IgD-negative memory B cell (primary cell): ENCODE measurements around the gene ATG5. TPM values are rescaled to one million over a fixed set of nuclear protein-coding genes. Genes with fewer than 3 reads are reported as not detected.

ENCODE experiments used
- H3K27ac Mint-ChIP-seq, 3 donors: one replicate each; pipeline ENCODE4 v1.8.0; 2020 to 2022; ENCODE audit warnings: mild to moderate bottlenecking in 3 of 3, mixed read lengths in 3 of 3, moderate library complexity in 1 of 3
- H3K27me3 Mint-ChIP-seq: one replicate; pipeline ENCODE4 v1.8.0; 2021; ENCODE audit warnings: mixed read lengths
- H3K36me3 Mint-ChIP-seq: one replicate; pipeline ENCODE4 v1.8.0; 2020; ENCODE audit warnings: mild to moderate bottlenecking, mixed read lengths
- H3K4me1 Mint-ChIP-seq, 3 donors: one replicate each; pipeline ENCODE4 v1.8.0; 2020 to 2022; ENCODE audit warnings: mixed read lengths in 3 of 3, mild to moderate bottlenecking in 1 of 3
- H3K4me3 Mint-ChIP-seq, 4 donors: one replicate each; pipeline ENCODE4 v1.8.0; 2020 to 2022; ENCODE audit warnings: mild to moderate bottlenecking in 4 of 4, mixed read lengths in 4 of 4, moderate library complexity in 3 of 4
- H3K9me3 Mint-ChIP-seq, 3 donors: one replicate each; pipeline ENCODE4 v1.8.0; 2020 to 2021; ENCODE audit warnings: mixed read lengths in 3 of 3, mild to moderate bottlenecking in 1 of 3
- polyA plus RNA-seq: library from polyadenylated mRNA; unstranded; fragments of 300-500 nt; fragmentation: Illumina TruSeq; gene quantifications from one replicate; pipeline ENCODE4 v1.2.3, GENCODE V29; 2021

The ATG5 gene
- 31.4 TPM for polyA plus RNA-seq

DNA sequence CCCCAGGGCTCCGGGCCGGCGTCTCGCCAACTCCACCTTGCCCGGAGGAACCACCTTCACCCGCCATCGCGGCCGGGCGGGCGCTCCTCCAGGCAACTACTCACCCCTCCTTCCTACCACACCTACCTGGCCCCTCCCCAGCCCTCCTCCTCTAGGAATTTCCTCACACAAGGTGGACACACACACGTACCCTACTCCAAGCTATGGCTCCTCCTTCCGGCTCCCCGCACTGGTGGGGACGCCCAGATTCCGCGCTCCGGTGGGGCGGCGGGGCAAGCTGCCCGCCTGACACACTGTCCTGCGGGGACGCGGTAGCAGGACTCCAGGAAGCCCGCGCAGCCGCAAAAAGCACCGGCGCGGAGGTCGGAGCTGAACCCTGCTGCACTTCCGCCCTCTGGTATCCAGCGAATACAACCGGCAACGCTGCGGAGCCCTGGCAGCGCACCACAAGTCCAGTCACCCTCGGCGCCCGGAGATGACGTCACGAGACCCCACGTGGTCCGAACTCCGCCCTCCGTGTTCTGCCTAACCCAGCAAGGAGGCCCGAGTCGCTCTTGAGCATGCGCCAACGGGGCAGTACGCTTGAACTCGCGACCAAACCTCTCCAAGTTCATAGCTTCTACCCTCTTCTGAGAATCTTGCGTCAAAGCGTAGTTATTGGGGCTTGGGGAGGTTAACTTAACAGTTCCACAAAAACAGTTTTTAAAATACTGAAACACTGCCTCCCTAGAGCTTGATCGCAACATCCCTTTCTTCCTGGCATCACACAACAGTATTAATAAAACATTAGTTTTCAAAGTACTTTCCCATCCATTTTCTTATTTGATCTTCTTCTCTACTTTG, at the start of gene ATG5:
ATG5 (minus strand) TSS at position 425 of the 843 bp plus-strand sequence. CDS start 9,552 bp downstream, outside the sequence.
- Mint-ChIP-seq H3K36me3 (no peaks in the 10 kb centered on the region), H3K4me1 (peaks cover 28 to 47% (median 38%) of the 10 kb centered on the region in 3 donors), H3K9me3 (no peaks in the 10 kb centered on the region), H3K27me3 (peaks cover 8% of the 10 kb centered on the region), H3K4me3 (peak within 1 kb of the TSS; percentile 99 to 100 (median 99)), H3K27ac (peak within 1 kb of the TSS; percentile 98 to 99 (median 98))

DNA sequence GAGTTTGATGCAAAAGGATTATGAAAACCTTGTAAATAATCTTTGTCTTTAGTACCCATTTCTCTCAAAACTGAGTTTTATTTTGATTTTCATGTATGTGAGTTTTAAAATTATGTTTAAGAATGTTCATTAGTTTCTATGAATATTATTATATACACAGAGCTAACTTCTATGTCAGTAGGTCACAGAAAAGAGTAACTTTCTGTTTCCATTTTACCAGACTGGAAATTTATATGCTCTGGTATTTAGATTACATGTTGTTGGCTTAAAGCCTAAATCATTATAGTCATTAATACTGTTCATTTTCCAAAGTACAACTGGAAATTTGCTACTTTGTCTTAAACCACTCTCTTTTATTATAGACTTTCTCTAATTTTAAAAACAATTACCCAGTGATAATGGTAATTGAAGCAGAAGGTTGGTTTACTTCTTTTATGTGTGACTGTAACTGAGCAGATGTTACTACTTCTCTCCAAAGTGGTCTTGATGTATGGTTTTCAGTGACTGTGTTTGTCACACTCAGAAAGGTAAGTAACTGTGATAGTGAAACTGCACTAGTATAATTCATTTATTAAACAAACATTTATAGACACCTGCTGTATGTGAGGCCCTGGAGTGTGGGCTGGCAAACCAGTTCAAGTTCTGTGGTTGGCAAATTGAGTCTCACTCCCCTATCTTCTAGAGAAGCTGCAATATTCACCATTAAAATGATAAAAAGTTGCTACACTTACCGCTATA, 48.1 kb upstream of the ATG5 start:
- Mint-ChIP-seq H3K9me3 (no peaks in the 10 kb centered on the region), H3K36me3 (peaks cover 2% of the 10 kb centered on the region), H3K27ac (no peak overlapping the region), H3K27me3 (peaks cover 4% of the 10 kb centered on the region), H3K4me3 (no peak overlapping the region), H3K4me1 (peaks cover 0 to 5% (median 0%) of the 10 kb centered on the region in 3 donors)

DNA sequence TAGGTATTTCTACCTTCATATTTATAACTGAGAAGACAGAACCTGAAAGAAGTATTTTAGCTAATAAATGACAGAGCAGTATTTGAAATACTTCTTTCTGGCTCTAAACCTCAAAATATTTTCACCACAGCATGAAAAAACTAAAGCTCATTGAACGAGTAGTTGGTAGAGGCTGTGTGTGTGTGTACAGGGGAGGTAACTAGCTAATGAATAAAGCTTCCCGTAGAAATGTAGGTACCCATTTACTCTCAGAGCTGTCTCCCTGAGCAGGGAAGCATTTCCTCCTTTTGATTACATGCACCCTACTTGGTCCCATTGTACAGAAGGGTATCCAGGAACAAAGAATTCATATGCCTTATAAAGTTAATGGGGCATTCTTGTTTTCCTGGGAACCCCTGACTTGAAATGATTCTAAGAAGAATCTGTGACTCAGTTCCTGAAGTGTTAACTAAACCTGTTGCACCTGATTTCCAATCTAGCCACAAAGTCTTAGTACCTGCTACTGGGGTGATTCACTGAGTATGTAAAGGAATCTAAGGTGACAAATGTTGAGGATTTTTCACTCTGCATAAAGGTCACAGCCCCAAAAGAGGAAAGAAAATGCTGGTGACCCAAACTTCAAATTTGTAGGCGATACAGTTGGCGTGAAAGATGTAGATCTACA, 47.4 kb upstream of the ATG5 start:
- Mint-ChIP-seq H3K36me3 (no peaks in the 10 kb centered on the region), H3K27me3 (peaks cover 4% of the 10 kb centered on the region), H3K4me3 (no peak overlapping the region), H3K9me3 (no peaks in the 10 kb centered on the region), H3K27ac (no peak overlapping the region), H3K4me1 (peaks cover 0 to 5% (median 0%) of the 10 kb centered on the region in 3 donors)

GRCh38 chr6:106370639-106371038, 45.1 kb upstream of the ATG5 start:
- Mint-ChIP-seq H3K9me3 (no peaks in the 10 kb centered on the region), H3K36me3 (no peaks in the 10 kb centered on the region), H3K4me3 (no peak overlapping the region), H3K27ac (no peak overlapping the region), H3K4me1 (no peaks in the 10 kb centered on the region), H3K27me3 (peaks cover 2% of the 10 kb centered on the region)

GRCh38 chr6:106369739-106370138, 44.2 kb upstream of the ATG5 start:
- H3K4me3 Mint-ChIP-seq, result no peak overlapping the region
- H3K27ac Mint-ChIP-seq, result no peak overlapping the region
- H3K27me3 Mint-ChIP-seq, result peaks cover 2% of the 10 kb centered on the region
- no peaks in the 10 kb centered on the region for H3K36me3 Mint-ChIP-seq
- no peaks in the 10 kb centered on the region for H3K9me3 Mint-ChIP-seq
- H3K4me1 Mint-ChIP-seq, result no peaks in the 10 kb centered on the region

DNA sequence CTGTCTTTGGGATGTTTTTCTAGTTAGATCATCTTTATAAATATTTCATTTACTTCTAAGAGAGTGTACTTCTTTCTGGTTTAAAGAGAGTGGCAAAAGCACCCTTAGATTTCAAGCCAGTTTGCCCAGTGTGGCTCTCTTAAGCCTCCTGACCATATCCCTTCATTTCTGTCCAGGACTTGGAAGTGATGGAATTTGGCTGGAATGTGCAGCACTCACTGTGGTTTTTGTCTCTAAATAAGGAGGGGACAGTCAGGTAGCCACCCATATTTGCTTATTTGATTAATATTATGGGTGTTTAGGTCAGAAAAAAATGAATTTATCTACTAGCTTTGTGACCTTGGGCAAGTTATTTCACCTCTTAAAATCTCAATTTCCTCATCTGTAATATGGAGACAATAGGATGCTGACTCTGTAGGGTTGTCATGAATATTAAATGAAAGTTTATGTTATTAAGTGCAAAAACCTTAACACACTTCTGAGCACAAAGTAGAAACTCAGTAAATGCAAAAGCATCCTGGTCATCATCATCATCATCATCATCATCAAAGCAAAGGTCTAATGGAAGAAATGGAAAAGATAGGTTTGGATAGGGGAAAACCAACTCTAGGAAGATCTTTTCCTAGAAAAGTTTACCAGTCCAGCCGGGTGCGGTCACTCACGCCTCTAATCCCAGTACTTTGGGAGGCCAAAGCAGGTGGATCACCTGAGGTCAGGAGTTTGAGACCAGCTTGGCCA, 38.0 kb upstream of the ATG5 start:
- no peak overlapping the region for H3K4me3 Mint-ChIP-seq
- H3K4me1 Mint-ChIP-seq, result peaks cover 4 to 11% (median 6%) of the 10 kb centered on the region in 3 donors
- H3K9me3 Mint-ChIP-seq, result no peaks in the 10 kb centered on the region
- H3K36me3 Mint-ChIP-seq, result no peaks in the 10 kb centered on the region
- H3K27ac Mint-ChIP-seq, result no peak overlapping the region
- H3K27me3 Mint-ChIP-seq, result peaks cover 7% of the 10 kb centered on the region

DNA sequence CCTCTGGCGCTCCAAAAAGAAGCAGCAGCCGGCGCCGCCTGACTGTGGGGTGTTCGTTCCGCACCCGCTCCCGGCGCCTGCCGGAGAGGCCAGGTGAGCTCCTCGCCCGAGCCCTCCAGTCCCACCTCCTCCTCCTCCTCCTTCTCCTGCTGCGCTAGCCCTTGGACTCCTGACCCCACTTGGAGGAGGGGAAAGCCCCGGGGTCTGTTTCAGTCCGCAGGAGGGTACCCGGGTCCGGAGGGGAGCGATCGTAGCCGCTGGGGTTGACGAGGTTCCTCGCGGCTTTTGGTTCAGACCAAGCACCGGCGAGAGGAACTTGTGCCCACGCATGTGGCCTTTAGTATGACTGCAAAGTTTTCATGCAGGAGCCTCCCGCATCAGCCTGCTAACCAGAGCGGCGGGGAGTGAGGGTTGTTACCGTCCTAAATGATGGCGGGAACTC, 35.5 kb upstream of the ATG5 start:
- peaks cover 4 to 11% (median 6%) of the 10 kb centered on the region in 3 donors for H3K4me1 Mint-ChIP-seq
- H3K36me3 Mint-ChIP-seq, result no peaks in the 10 kb centered on the region
- H3K4me3 Mint-ChIP-seq, result peak overlapping the region; percentile 78 to 97 (median 90)
- H3K9me3 Mint-ChIP-seq, result peaks cover 0 to 1% (median 0%) of the 10 kb centered on the region in 3 donors
- H3K27me3 Mint-ChIP-seq, result peaks cover 16% of the 10 kb centered on the region
- peak overlapping the region in 1 of 3 donors; percentile 92 for H3K27ac Mint-ChIP-seq

- Mint-ChIP-seq H3K36me3 (no peaks in the 10 kb centered on the region), H3K27me3 (peaks cover 20% of the 10 kb centered on the region), H3K4me3 (peak within 1 kb of the TSS; percentile 78 to 97 (median 90)), H3K9me3 (peaks cover 0 to 1% (median 0%) of the 10 kb centered on the region in 3 donors), H3K27ac (peak within 1 kb of the TSS in 1 of 3 donors; percentile 92), H3K4me1 (peaks cover 4 to 11% (median 6%) of the 10 kb centered on the region in 3 donors)
Observed at GRCh38 chr6:106360410-106360988, 34.9 kb upstream of the ATG5 start, which contains the start of gene CRYBG1. Gene CRYBG1 (plus strand): TSS chr6:106360717. CDS start chr6:106360909, 192 bp downstream.

- no peaks in the 10 kb centered on the region for H3K36me3 Mint-ChIP-seq
- peaks cover 0 to 1% (median 0%) of the 10 kb centered on the region in 3 donors for H3K9me3 Mint-ChIP-seq
- peak overlapping the region; percentile 54 to 78 (median 68) for H3K4me3 Mint-ChIP-seq
- peaks cover 4 to 11% (median 6%) of the 10 kb centered on the region in 3 donors for H3K4me1 Mint-ChIP-seq
- H3K27ac Mint-ChIP-seq, result no peak overlapping the region
- peaks cover 22% of the 10 kb centered on the region for H3K27me3 Mint-ChIP-seq
Observed at GRCh38 chr6:106359959-106360409, 34.4 kb upstream of the ATG5 start.

DNA sequence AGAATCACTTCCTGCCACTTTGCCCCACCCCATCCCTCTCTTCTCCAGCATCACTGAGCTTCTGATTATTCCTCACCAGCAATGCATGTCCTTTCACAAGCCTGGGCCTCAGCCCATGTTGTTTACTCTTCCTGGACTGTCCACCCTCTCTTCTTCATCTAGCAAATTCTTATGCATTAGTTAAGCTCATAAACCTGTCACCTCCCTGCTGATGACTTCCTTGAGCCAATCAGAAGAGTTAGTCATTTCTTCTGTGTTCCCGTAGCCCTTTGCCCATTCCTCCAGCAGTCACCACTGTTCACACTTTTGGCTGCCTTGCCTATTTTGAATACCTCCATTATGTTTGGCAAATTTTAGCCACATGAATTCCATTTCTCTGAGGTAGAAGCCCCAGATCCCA, 30.8 kb upstream of the ATG5 start:
- Mint-ChIP-seq H3K36me3 (peaks cover 2% of the 10 kb centered on the region), H3K9me3 (peaks cover 0 to 7% (median 5%) of the 10 kb centered on the region in 3 donors), H3K4me3 (no peak overlapping the region), H3K27ac (no peak overlapping the region), H3K27me3 (peaks cover 35% of the 10 kb centered on the region), H3K4me1 (peaks cover 4 to 10% (median 6%) of the 10 kb centered on the region in 3 donors)

DNA sequence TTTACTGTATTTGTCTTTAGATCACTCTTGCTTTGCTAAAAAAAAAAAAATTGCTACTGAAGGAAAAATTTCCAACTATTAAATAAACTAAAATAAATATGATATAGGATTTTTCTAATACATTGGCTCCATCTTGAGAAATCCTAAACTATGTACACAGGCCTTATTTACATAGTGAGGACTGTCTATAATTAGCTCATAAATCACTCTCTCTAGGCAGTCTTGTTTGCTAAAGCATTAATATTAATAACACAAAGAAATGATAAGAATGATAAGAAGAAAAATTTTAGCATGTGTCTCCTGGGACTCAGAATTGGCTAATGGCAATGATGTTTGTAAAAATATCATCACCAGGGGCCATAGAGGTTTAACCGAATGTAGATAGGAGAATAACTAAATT, 21.7 kb upstream of the ATG5 start:
- Mint-ChIP-seq H3K27ac (peak overlapping the region in 1 of 3 donors; percentile 73), H3K4me3 (no peak overlapping the region), H3K27me3 (no peaks in the 10 kb centered on the region), H3K9me3 (peaks cover 0 to under 1% (median 0%) of the 10 kb centered on the region in 3 donors), H3K4me1 (no peaks in the 10 kb centered on the region), H3K36me3 (no peaks in the 10 kb centered on the region)

DNA sequence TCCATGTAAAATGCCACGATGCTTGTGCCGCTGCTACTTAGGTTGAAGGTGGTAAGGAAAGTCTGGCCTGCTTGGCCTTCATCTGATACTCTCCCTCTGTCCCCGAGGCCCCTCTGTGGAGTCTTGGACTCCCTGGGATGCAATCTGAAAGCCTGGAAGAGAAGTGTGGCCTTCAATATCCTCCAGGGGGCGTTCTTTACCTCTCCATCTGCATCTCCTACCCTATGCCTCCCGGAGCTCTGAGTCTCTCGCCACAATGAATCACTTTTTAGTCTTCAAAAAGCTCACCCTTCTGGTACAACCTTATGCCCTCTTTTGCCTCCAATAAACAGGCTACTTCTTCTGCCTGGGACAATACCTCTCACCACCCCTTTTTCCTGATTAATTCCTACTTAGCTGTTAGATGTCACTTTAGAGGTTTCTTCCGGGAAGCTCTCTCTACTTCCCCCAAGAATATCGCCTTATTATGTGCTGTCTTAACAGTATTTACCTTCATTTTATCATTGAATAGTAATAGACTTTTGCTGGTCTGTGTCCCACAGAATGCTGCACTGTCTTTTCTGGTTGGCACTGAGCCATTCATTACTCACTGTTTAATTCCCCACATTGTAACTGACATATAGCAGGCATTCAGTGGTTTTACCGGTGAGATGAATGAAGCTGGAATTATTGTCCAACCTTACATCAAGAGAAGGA, 13.9 kb upstream of the ATG5 start:
- peak overlapping the region in 1 of 3 donors; percentile 60 for H3K27ac Mint-ChIP-seq
- peak overlapping the region in 1 of 4 donors; percentile 81 for H3K4me3 Mint-ChIP-seq
- peaks cover 0 to 4% (median 1%) of the 10 kb centered on the region in 3 donors for H3K4me1 Mint-ChIP-seq
- no peaks in the 10 kb centered on the region for H3K9me3 Mint-ChIP-seq
- peaks cover 9% of the 10 kb centered on the region for H3K27me3 Mint-ChIP-seq
- peaks cover 6% of the 10 kb centered on the region for H3K36me3 Mint-ChIP-seq
